Measurements from ENCODE around the gene PALM3. TPM values are rescaled to one million over a fixed set of nuclear protein-coding genes. Genes with fewer than 3 reads are reported as not detected.

The PALM3 gene
- total RNA-seq, 5 donors from 2014 or later (not counting 1 experiment from before 2014, with no cell fraction given), result 0.16 to 0.39 TPM; not detected in 3

GRCh38 chr19:14073925-14074838 is 12.3 kb upstream of the PALM3 start:
- Mint-ChIP-seq H3K4me3 (peak overlapping the region; percentile 88 to 97 (median 89)), H3K9me3 (no peaks in the 10 kb centered on the region), H3K36me3 (no peaks in the 10 kb centered on the region), H3K27ac (peak overlapping the region; percentile 82 to 86), H3K4me1 (peaks cover 9 to 22% (median 19%) of the 10 kb centered on the region in 3 donors), H3K27me3 (no peaks in the 10 kb centered on the region)
- ATAC-seq (replicated peaks in 1 of 4), result peak; percentile 3 to 23 (median 12)
- DNase-seq, result peak in 3 of 35 experiments; percentile 26 to 38 (median 37)
- peaks cover 17 to 38% of the 10 kb centered on the region in 2 experiments for H3K4me1 ChIP-seq (ENCODE audit: control insufficient read depth in 1 of 2, extremely low read depth in 1 of 2, insufficient read depth in 2 of 2, low read length in 2 of 2)
- CTCF ChIA-PET, result interaction anchor here in 1 of 2 donors (1.0 kb wide), 1 partner anchor 63 kb away, joined by 5 read pairs; the partner anchor contains the start of gene ASF1B
- H3K27me3 ChIP-seq (replicated peaks in 1 of 2; ENCODE audit: control insufficient read depth in 2 of 2, extremely low read depth in 1 of 2, insufficient read depth in 2 of 2, low read length in 1 of 2), result peaks cover 0 to 15% of the 10 kb centered on the region in 2 experiments
- H3K4me3 ChIP-seq (ENCODE audit: control insufficient read depth in 1 of 2, extremely low read depth in 1 of 2, low read length in 1 of 2), result peak overlapping the region; percentile 75 to 90
- no peaks in the 10 kb centered on the region for H3K36me3 ChIP-seq (ENCODE audit: control insufficient read depth in 2 of 2, extremely low read depth in 1 of 2, insufficient read depth in 1 of 2, low read length in 1 of 2)
- POLR2A ChIA-PET, result interaction anchor here in 1 of 2 donors (1.1 kb wide), 1 partner anchor 15 kb away, joined by 3 read pairs; no protein-coding TSS in a partner anchor
- WGBS (ENCODE audit: insufficient coverage), result 3% methylated on average over 36 of the region's 44 CpGs
- H3K9me3 ChIP-seq, result no peaks in the 10 kb centered on the region
- H3K27ac ChIP-seq (ENCODE audit: low read length), result peak overlapping the region; percentile 66

DNA sequence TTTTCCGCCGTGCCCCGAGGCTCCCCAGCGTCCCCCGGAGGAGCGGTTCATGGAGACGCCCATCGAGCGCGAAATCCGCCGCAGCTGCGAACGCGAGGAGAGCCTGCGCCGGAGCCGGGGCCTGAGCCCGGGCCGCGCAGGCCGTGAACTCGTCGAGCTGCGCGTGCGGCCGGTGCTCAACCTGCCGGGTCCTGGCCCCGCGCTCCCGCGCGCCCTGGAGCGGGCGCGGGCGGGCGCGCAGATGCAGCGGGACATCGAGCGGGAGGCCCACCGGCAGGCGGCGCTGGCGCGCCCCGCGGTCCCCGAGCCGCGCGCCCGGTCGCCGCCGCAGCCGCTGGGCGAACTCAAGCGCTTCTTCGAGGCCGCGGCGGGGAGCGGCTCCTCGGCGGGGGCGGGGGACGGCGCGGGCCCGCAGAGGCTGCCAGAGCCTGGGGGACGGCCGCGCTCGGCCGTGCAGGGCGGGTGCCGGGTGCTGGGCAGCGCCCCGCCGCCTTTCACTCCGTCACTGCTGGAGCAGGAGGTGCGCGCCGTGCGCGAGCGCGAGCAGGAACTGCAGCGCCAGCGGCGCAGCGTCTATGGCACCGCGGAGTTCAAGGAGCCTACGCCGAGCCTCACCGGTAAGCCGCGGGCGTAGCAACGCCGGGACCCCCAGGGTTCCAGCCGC is 11.5 kb upstream of the PALM3 start:
- DNase-seq, result peak; percentile 50 to 90 (median 71)
- CTCF ChIA-PET, result interaction anchor here in 1 of 2 donors (1.0 kb wide), 1 partner anchor 63 kb away, joined by 5 read pairs; the partner anchor contains the start of gene ASF1B
- Histone ChIP-seq H3K36me3 (ENCODE audit: control insufficient read depth in 2 of 2, extremely low read depth in 1 of 2, insufficient read depth in 1 of 2, low read length in 1 of 2) (no peaks in the 10 kb centered on the region), H3K4me3 (ENCODE audit: control insufficient read depth in 1 of 2, extremely low read depth in 1 of 2, low read length in 1 of 2) (peak overlapping the region; percentile 75 to 90), H3K4me1 (ENCODE audit: control insufficient read depth in 1 of 2, extremely low read depth in 1 of 2, insufficient read depth in 2 of 2, low read length in 2 of 2) (peaks cover 17 to 38% of the 10 kb centered on the region in 2 experiments), H3K9me3 (no peaks in the 10 kb centered on the region), H3K27me3 (replicated peaks in 1 of 2; ENCODE audit: control insufficient read depth in 2 of 2, extremely low read depth in 1 of 2, insufficient read depth in 2 of 2, low read length in 1 of 2) (peaks cover 0 to 17% of the 10 kb centered on the region in 2 experiments), H3K27ac (ENCODE audit: low read length) (peak overlapping the region; percentile 66)
- peak; percentile 79 to 82 (median 80) for ATAC-seq (replicated peaks in 1 of 4)
- H3K27me3 Mint-ChIP-seq, result no peaks in the 10 kb centered on the region
- no peaks in the 10 kb centered on the region for H3K9me3 Mint-ChIP-seq
- H3K27ac Mint-ChIP-seq, result peak overlapping the region in 1 of 2 donors; percentile 86
- H3K4me3 Mint-ChIP-seq, result peak overlapping the region; percentile 88 to 97 (median 89)
- POLR2A ChIA-PET, result interaction anchor here in 1 of 2 donors (1.1 kb wide), 1 partner anchor 15 kb away, joined by 3 read pairs; no protein-coding TSS in a partner anchor
- peaks cover 9 to 22% (median 19%) of the 10 kb centered on the region in 3 donors for H3K4me1 Mint-ChIP-seq
- no peaks in the 10 kb centered on the region for H3K36me3 Mint-ChIP-seq
- under 1% methylated on average over 106 of the region's 106 CpGs for WGBS (ENCODE audit: insufficient coverage)

GRCh38 chr19:14072535-14073260 is 10.8 kb upstream of the PALM3 start, which contains the start of gene MISP3:
Gene MISP3, plus strand, starts transcription at chr19:14072786. Its CDS starts 524 bp downstream, at chr19:14073310.
- WGBS (ENCODE audit: insufficient coverage), result under 1% methylated on average over 51 of the region's 51 CpGs
- ChIA-PET POLR2A (interaction anchor here (0.6 to 1.1 kb wide), 2 partner anchors 13 to 16 kb away, joined by 3 to 4 read pairs; no protein-coding TSS in a partner anchor), CTCF (interaction anchor here in 1 of 2 donors (0.8 kb wide), 2 partner anchors 14 to 195 kb away, joined by 3 read pairs; no protein-coding TSS in a partner anchor)
- peak in 3 of 35 experiments; percentile 29 to 43 (median 37) for DNase-seq
- no peaks in the 10 kb centered on the region for H3K9me3 Mint-ChIP-seq
- ATAC-seq (replicated peaks in 1 of 4), result peak; percentile 1 to 6 (median 2)
- no peaks in the 10 kb centered on the region for H3K36me3 ChIP-seq (ENCODE audit: control insufficient read depth in 2 of 2, extremely low read depth in 1 of 2, insufficient read depth in 1 of 2, low read length in 1 of 2)
- peaks cover 0 to 19% of the 10 kb centered on the region in 2 experiments for H3K27me3 ChIP-seq (replicated peaks in 1 of 2; ENCODE audit: control insufficient read depth in 2 of 2, extremely low read depth in 1 of 2, insufficient read depth in 2 of 2, low read length in 1 of 2)
- H3K27ac ChIP-seq (ENCODE audit: low read length), result no peak within 1 kb of the TSS
- H3K4me3 ChIP-seq (ENCODE audit: control insufficient read depth in 1 of 2, extremely low read depth in 1 of 2, low read length in 1 of 2), result peak within 1 kb of the TSS; percentile 75 to 90
- H3K4me1 Mint-ChIP-seq, result peaks cover 9 to 22% (median 19%) of the 10 kb centered on the region in 3 donors
- peaks cover 17 to 38% of the 10 kb centered on the region in 2 experiments for H3K4me1 ChIP-seq (ENCODE audit: control insufficient read depth in 1 of 2, extremely low read depth in 1 of 2, insufficient read depth in 2 of 2, low read length in 2 of 2)
- no peaks in the 10 kb centered on the region for H3K27me3 Mint-ChIP-seq
- no peaks in the 10 kb centered on the region for H3K36me3 Mint-ChIP-seq
- no peaks in the 10 kb centered on the region for H3K9me3 ChIP-seq
- peak within 1 kb of the TSS; percentile 88 to 97 (median 89) for H3K4me3 Mint-ChIP-seq
- peak within 1 kb of the TSS in 1 of 2 donors; percentile 86 for H3K27ac Mint-ChIP-seq

- Histone ChIP-seq H3K27ac (ENCODE audit: low read length) (no peak overlapping the region), H3K9me3 (no peaks in the 10 kb centered on the region), H3K36me3 (ENCODE audit: control insufficient read depth in 2 of 2, extremely low read depth in 1 of 2, insufficient read depth in 1 of 2, low read length in 1 of 2) (no peaks in the 10 kb centered on the region), H3K4me1 (ENCODE audit: control insufficient read depth in 1 of 2, extremely low read depth in 1 of 2, insufficient read depth in 2 of 2, low read length in 2 of 2) (peaks cover 17 to 36% of the 10 kb centered on the region in 2 experiments), H3K27me3 (replicated peaks in 1 of 2; ENCODE audit: control insufficient read depth in 2 of 2, extremely low read depth in 1 of 2, insufficient read depth in 2 of 2, low read length in 1 of 2) (peaks cover 0 to 22% of the 10 kb centered on the region in 2 experiments), H3K4me3 (ENCODE audit: control insufficient read depth in 1 of 2, extremely low read depth in 1 of 2, low read length in 1 of 2) (no peak overlapping the region)
- H3K4me1 Mint-ChIP-seq, result peaks cover 9 to 22% (median 19%) of the 10 kb centered on the region in 3 donors
- peak overlapping the region in 2 of 3 donors; percentile 13 to 77 for H3K4me3 Mint-ChIP-seq
- ATAC-seq (replicated peaks in 1 of 4) (no peak), DNase-seq (no peak)
- H3K27ac Mint-ChIP-seq, result no peak overlapping the region
- CTCF ChIA-PET, result interaction anchor here in 1 of 2 donors (1.2 to 1.3 kb wide), 2 partner anchors 12 to 66 kb away, joined by 3 read pairs; partner anchors contain the start of gene ASF1B
- WGBS (ENCODE audit: insufficient coverage), result 96% methylated on average over 39 of the region's 43 CpGs
- POLR2A ChIA-PET, result no interaction called here
- H3K9me3 Mint-ChIP-seq, result no peaks in the 10 kb centered on the region
- no peaks in the 10 kb centered on the region for H3K27me3 Mint-ChIP-seq
- H3K36me3 Mint-ChIP-seq, result no peaks in the 10 kb centered on the region
Observed at GRCh38 chr19:14070268-14071050, 8.6 kb upstream of the PALM3 start.

DNA sequence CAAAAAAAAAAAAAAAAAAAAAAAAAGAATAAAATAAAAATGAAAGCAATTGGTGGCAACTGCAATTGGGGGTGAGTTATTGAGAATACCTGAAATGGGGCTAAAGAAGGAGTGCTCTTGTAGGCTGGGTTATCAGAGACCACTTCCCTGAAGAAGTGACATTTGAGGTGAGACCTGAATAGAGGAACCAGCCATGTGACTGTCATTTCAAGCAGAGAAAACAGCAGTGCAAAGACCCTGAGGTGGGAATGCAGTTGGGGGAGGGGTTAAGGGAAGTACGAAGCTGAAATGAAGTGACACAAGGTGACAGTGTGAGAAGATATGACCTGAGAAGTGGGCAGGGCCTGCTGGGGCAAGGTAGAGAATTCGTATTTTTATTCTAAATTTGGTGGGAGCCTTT is 4.3 kb upstream of the PALM3 start:
- Histone ChIP-seq H3K36me3 (ENCODE audit: control insufficient read depth in 2 of 2, extremely low read depth in 1 of 2, insufficient read depth in 1 of 2, low read length in 1 of 2) (no peaks in the 10 kb centered on the region), H3K9me3 (no peaks in the 10 kb centered on the region), H3K27me3 (replicated peaks in 1 of 2; ENCODE audit: control insufficient read depth in 2 of 2, extremely low read depth in 1 of 2, insufficient read depth in 2 of 2, low read length in 1 of 2) (peaks cover 0 to 21% of the 10 kb centered on the region in 2 experiments), H3K4me3 (ENCODE audit: control insufficient read depth in 1 of 2, extremely low read depth in 1 of 2, low read length in 1 of 2) (no peak overlapping the region), H3K27ac (ENCODE audit: low read length) (no peak overlapping the region), H3K4me1 (ENCODE audit: control insufficient read depth in 1 of 2, extremely low read depth in 1 of 2, insufficient read depth in 2 of 2, low read length in 2 of 2) (no peaks in the 10 kb centered on the region)
- CTCF ChIA-PET, result interaction anchor here in 1 of 2 donors (0.6 kb wide), 1 partner anchor 200 kb away, joined by 11 read pairs; no protein-coding TSS in a partner anchor
- Mint-ChIP-seq H3K27me3 (peaks cover 0 to 7% of the 10 kb centered on the region in 2 donors), H3K27ac (no peak overlapping the region), H3K4me1 (peaks cover 0 to 2% (median 0%) of the 10 kb centered on the region in 3 donors), H3K9me3 (no peaks in the 10 kb centered on the region), H3K36me3 (no peaks in the 10 kb centered on the region), H3K4me3 (no peak overlapping the region)
- POLR2A ChIA-PET, result interaction anchor here in 1 of 2 donors (0.6 kb wide), 1 partner anchor 58 kb away, joined by 4 read pairs; no protein-coding TSS in a partner anchor
- 67% methylated on average over 1 of the region's 2 CpGs for WGBS (ENCODE audit: insufficient coverage)
- ATAC-seq (replicated peaks in 1 of 4) (peak in 1 of 4 experiments; percentile 14), DNase-seq (no peak)
